HepG2 (cell line): ENCODE data around the gene PCNA. TPM values are rescaled to one million over a fixed set of nuclear protein-coding genes. Genes with fewer than 3 reads are reported as not detected.

ENCODE experiments used
- ATAC-seq: fragments of 200-7000 bp; cut with Tn5 transposase; 3 replicates; pipeline ENCODE4 v1.9.1; 2020; ENCODE audit warnings: mild to moderate bottlenecking, moderate library complexity
- BruUV-seq: library from RNA; stranded (reverse); fragments of 400-500 nt; replicated peaks from 2 replicates; lab custom pipeline; 2021; lab: Mats Ljungman, UMichigan
- CTCF ChIA-PET: fragments of 300-600 bp; formaldehyde crosslinking; extraction: SDS; loops from one replicate; lab custom pipeline; 2021; ENCODE audit warnings: low total read pairs, inconsistent platforms, low intra/inter-chr PET ratio; lab: Yijun Ruan, JAX
- POLR2A ChIA-PET: fragments of 350-600 bp; sonication (Branson Sonifier 250); formaldehyde crosslinking; loops from one replicate; lab custom pipeline; 2020; ENCODE audit warnings: antibody characterized with exemption, inconsistent platforms; lab: Yijun Ruan, JAX
- DNase-seq: peaks from one replicate; pipeline ENCODE4 v3.0.0-alpha.2; 2015; ENCODE audit warnings: low spot score
- FAIRE-seq: peaks from 3 replicates; lab custom pipeline; 2011; peaks lifted over from hg19 to GRCh38; lab: Jason Lieb, UNC
- H2AFZ ChIP-seq: one replicate; pipeline ENCODE4 v1.6.1; 2011; ENCODE audit warnings: low read length, inconsistent platforms
- H3K27ac ChIP-seq: fragments of 300-600 bp; 3 replicates; pipeline ENCODE4 v1.8.0; 2011; ENCODE audit warnings: mixed run types, mild to moderate bottlenecking, mixed read lengths, low read length, inconsistent platforms; ENCODE audit not compliant: insufficient read depth; ENCODE audit errors: extremely low read length
- H3K27me3 ChIP-seq, 2 experiments: fragments of 200-600 bp in 1 of 2; 2 replicates in 1 of 2; 3 replicates in 1 of 2; pipeline versions ENCODE4 v1.6.0 to v1.8.0; 2011; ENCODE audit warnings: low read length in 2 of 2, mild to moderate bottlenecking in 2 of 2, moderate library complexity in 2 of 2, inconsistent platforms in 1 of 2; ENCODE audit not compliant: insufficient read depth in 2 of 2, control insufficient read depth in 1 of 2
- H3K36me3 ChIP-seq, 2 experiments: fragments of 200-600 bp in 1 of 2; replicated peaks in 1 of 2; 2 replicates in 1 of 2; 3 replicates in 1 of 2; pipeline versions ENCODE4 v1.5.1 to v1.8.0; 2011; ENCODE audit warnings: low read length in 2 of 2, inconsistent platforms in 1 of 2; ENCODE audit not compliant: insufficient read depth in 2 of 2, control insufficient read depth in 1 of 2
- H3K4me1 ChIP-seq: 2 replicates; pipeline ENCODE4 v1.5.1; 2012; ENCODE audit warnings: low read length, inconsistent platforms; ENCODE audit not compliant: insufficient read depth
- H3K4me2 ChIP-seq: 2 replicates; pipeline ENCODE4 v1.6.0; 2011; ENCODE audit warnings: low read depth, low read length, inconsistent platforms
- H3K4me3 ChIP-seq, 3 experiments: fragments of 200-600 bp in 1 of 3; sonication (generic), shearing (Covaris generic) in 1 of 3; replicated peaks in 1 of 3; 2 replicates each; pipeline ENCODE4 v1.5.1; 2011 to 2016; ENCODE audit warnings: low read length in 3 of 3, inconsistent platforms in 2 of 3, low read depth in 2 of 3, mild to moderate bottlenecking in 2 of 3, control low read depth in 1 of 3, mixed read lengths in 1 of 3; ENCODE audit not compliant: insufficient read depth in 1 of 3
- H3K79me2 ChIP-seq: one replicate; pipeline ENCODE4 v1.6.1; 2011; ENCODE audit warnings: low read length, inconsistent platforms; ENCODE audit not compliant: insufficient read depth
- H3K9ac ChIP-seq: 2 replicates; pipeline ENCODE4 v1.6.0; 2011; ENCODE audit warnings: mild to moderate bottlenecking, low read depth, low read length, inconsistent platforms; ENCODE audit not compliant: insufficient read depth
- H3K9me3 ChIP-seq: 2 replicates; pipeline ENCODE4 v1.5.1; 2012; ENCODE audit warnings: mild to moderate bottlenecking, low read length
- H4K20me1 ChIP-seq: 2 replicates; pipeline ENCODE4 v1.6.0; 2011; ENCODE audit warnings: inconsistent platforms, mild to moderate bottlenecking, low read length, moderate library complexity; ENCODE audit not compliant: insufficient read depth
- BRD4 ChIP-seq: sonication (generic); formaldehyde crosslinking; IDR thresholded peaks from 2 replicates; pipeline ENCODE4 v1.4.0; 2020; ENCODE audit warnings: missing genetic modification reagents
- CREB1 ChIP-seq, 2 experiments: fragments of 450-650 bp in 1 of 2; IDR thresholded peaks; 2 replicates each; pipeline ENCODE4 v1.6.1; 2016 to 2017; ENCODE audit warnings: control low read depth in 1 of 2, mild to moderate bottlenecking in 1 of 2, missing compliant biosample characterization in 1 of 2, missing genetic modification characterization in 1 of 2
- HNRNPUL1 ChIP-seq: fragments of 200-400 bp; formaldehyde crosslinking; IDR thresholded peaks from 2 replicates; pipeline ENCODE4 v1.6.1; 2017; ENCODE audit warnings: low read depth, mild to moderate bottlenecking, low read length, moderate library complexity
- MAFF ChIP-seq: IDR thresholded peaks from 2 replicates; pipeline ENCODE4 v1.6.1; 2011; ENCODE audit warnings: low read depth, low read length, improper control_type of control experiment
- NFE2L2 ChIP-seq: fragments of 150-350 bp; IDR thresholded peaks from 2 replicates; pipeline ENCODE4 v1.6.1; 2014; ENCODE audit warnings: low read length
- SOX13 ChIP-seq, 3 experiments: fragments of 450-650 bp in 1 of 3; sonication (generic) in 1 of 3; formaldehyde crosslinking in 1 of 3; IDR thresholded peaks in 2 of 3; conservative IDR thresholded peaks in 1 of 3; 2 replicates each; pipeline versions ENCODE4 v1.5.0 to v1.6.1; 2016 to 2020; ENCODE audit warnings: antibody characterized with exemption in 1 of 3, mild to moderate bottlenecking in 1 of 3, missing compliant biosample characterization in 1 of 3, missing genetic modification reagents in 1 of 3, moderate library complexity in 1 of 3
- THAP9 ChIP-seq: sonication (generic); formaldehyde crosslinking; IDR thresholded peaks from 2 replicates; pipeline ENCODE4; 2020; ENCODE audit warnings: missing genetic modification reagents, mild to moderate bottlenecking, borderline replicate concordance
- ZNF264 ChIP-seq: sonication (generic); formaldehyde crosslinking; IDR thresholded peaks from 2 replicates; pipeline ENCODE4 v1.4.0; 2020; ENCODE audit warnings: missing genetic modification reagents
- ZNF451 ChIP-seq: sonication (generic); formaldehyde crosslinking; IDR thresholded peaks from 2 replicates; pipeline ENCODE4 v1.5.0; 2020; ENCODE audit warnings: mild to moderate bottlenecking, missing genetic modification reagents
- ZNF546 ChIP-seq: sonication (generic); formaldehyde crosslinking; conservative IDR thresholded peaks from 2 replicates; pipeline ENCODE4 v1.8.1; 2023; ENCODE audit warnings: mild to moderate bottlenecking, missing genetic modification reagents
- ZNF775 ChIP-seq: sonication (generic); formaldehyde crosslinking; IDR thresholded peaks from 2 replicates; pipeline ENCODE4 v1.4.0; 2020; ENCODE audit warnings: missing genetic modification reagents, mild to moderate bottlenecking, moderate library complexity, borderline replicate concordance
- WGBS: methylation state at CpG from one replicate; pipeline ENCODE4 v1.1.6; 2017; ENCODE audit warnings: low lambda C conversion rate; 5-methylcytosine and 5-hydroxymethylcytosine counted together
- in situ Hi-C: cut with HindIII; loops from 2 replicates; pipeline ENCODE4 v1.10.0; 2017; ENCODE audit warnings: low pct_unique_long_range_greater_than_20kb; ENCODE audit not compliant: extremely low pct_ligation_motif_present
- intact Hi-C: fragments of 100-400 bp; cut with micrococcal nuclease; formaldehyde crosslinking; loops from one replicate; pipeline ENCODE4 v1.10.0; 2022; ENCODE audit not compliant: unreplicated experiment
- polyA plus RNA-seq, 8 experiments: library from polyadenylated mRNA; depleted of rRNA in 3 of 8; stranded (reverse) in 7 of 8; unstranded in 1 of 8; fragments of >200 nt; fragmentation: Illumina TruSeq in 4 of 8; extraction: Trizol in 4 of 8; gene quantifications; 2 replicates each; pipeline versions ENCODE4 v1.2.1 to v1.2.3, GENCODE V29; 2011 to 2016; ENCODE audit warnings: low read depth in 4 of 8, missing spikeins in 1 of 8, mixed read lengths in 1 of 8; ENCODE audit not compliant: insufficient read depth in 1 of 8
- total RNA-seq, 5 experiments: library from RNA; depleted of rRNA; stranded (reverse); fragments of >200 nt; fragmentation: Illumina TruSeq; extraction: Trizol; gene quantifications; 2 replicates each; pipeline ENCODE4 v1.2.3, GENCODE V29; 2016; ENCODE audit warnings: low read depth in 1 of 5
- TF ChIP-seq, protein P1 (sequence below): sonication (generic); formaldehyde crosslinking; IDR thresholded peaks from 2 replicates; pipeline ENCODE4 v1.4.0; 2020; ENCODE audit warnings: missing genetic modification reagents
- TF ChIP-seq, protein P2 (sequence below): sonication (generic); formaldehyde crosslinking; IDR thresholded peaks from 2 replicates; pipeline ENCODE4 v1.4.0; 2020; ENCODE audit warnings: missing genetic modification reagents, low read depth, mild to moderate bottlenecking, borderline replicate concordance
- TF ChIP-seq, protein P3 (sequence below): IDR thresholded peaks from 2 replicates; pipeline ENCODE4 v1.6.1; 2016; ENCODE audit warnings: missing compliant biosample characterization, missing genetic modification reagents, borderline replicate concordance

PCNA gene
- total and polyA plus RNA-seq, 2 of the 13 experiments (the other 11 are each of a cell fraction or from before 2014, with no cell fraction given): 229 to 655 TPM

DNA sequence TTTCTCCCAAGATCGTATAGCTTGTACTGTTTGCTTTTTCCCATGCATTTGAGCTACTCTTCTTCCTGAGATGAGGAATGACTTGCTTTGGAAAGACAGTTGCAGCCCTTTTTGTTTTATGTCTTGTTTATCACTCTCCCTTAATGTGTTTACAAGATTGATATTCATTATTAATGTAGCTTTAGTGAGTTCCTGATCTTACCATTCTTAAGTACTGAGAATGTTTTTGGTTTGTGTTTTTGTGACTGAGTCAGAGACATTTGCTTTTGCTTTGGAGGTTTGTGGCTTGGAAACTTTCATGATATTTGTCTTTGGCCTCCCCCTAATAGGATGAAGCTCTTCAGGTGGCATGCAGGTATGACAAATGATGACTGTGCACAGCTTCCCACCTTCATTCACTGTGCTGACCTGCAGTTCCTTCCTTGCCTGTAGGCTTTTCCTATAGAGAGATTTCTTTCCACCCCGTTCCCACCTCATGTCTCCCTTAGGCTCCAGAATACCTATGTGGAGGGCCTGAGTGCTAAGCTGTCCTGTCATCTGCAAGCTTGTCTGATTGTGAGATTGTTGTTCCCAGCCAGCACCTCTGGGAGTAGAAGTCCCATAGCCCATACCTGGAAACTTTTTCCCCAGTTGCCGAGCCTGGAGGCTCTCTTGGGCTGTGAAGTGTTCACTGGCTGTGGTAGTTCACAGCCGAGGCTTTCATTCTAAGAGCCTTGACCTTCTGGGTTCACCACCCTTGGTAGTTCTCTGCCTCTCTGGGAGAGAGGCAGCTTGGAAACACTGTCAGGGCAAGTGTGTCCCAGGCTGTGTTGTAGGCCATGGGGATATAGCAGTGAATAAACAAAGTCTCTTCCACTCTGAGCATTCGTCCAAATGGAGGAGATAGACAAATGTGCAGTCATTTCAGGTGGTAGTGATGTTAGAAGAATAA lies 34.1 kb upstream of the PCNA start:
- ChIA-PET POLR2A (interaction anchor here (0.7 to 12.0 kb wide), 14 partner anchors 11 to 469 kb away, joined by 3 to 176 read pairs (median 5); partner anchors contain the start of genes CDS2 and PCNA), CTCF (no interaction called here)
- no peaks in the 10 kb centered on the region for H4K20me1 ChIP-seq
- BruUV-seq: no TSS peak
- in situ Hi-C loops: no loop called here
- no peaks in the 10 kb centered on the region for H3K9me3 ChIP-seq
- ATAC-seq: peak; percentile 3; the same call in 1 of the 3 replicates
- WGBS: 63% methylated on average over 5 of the region's 5 CpGs
- H2AFZ ChIP-seq: no peak overlapping the region
- H3K4me3 ChIP-seq: no peak overlapping the region; a peak in 1 of 6 replicates
- peak overlapping the region; percentile 70 for H3K9ac ChIP-seq
- H3K27me3 ChIP-seq: no peaks in the 10 kb centered on the region
- H3K4me2 ChIP-seq: peak overlapping the region; percentile 81
- peaks cover 84% of the 10 kb centered on the region for H3K79me2 ChIP-seq
- no peaks in the 10 kb centered on the region for H3K36me3 ChIP-seq
- peaks cover 90% of the 10 kb centered on the region for H3K4me1 ChIP-seq
- H3K27ac ChIP-seq: peak overlapping the region; percentile 94
- FAIRE-seq: no peak
- peak; percentile 57 for DNase-seq
- intact Hi-C loops: loop anchor here (1.0 to 2.0 kb wide), 2 partner anchors 28 to 39 kb away; no protein-coding TSS in a partner anchor
- no peak for TF ChIP-seq BRD4 (CRISPR knock-in tag)
- no peak for TF ChIP-seq THAP9
- no peak for TF ChIP-seq ZNF451 (CRISPR knock-in tag)
- no peak for TF ChIP-seq ZNF264 (CRISPR knock-in tag)
- TF ChIP-seq CREB1 (IDR thresholded peaks at IDR 0.05): 0 out of 2 replicates have a peak, but pooled peaks have one; percentile 21
- TF ChIP-seq CREB1 (CRISPR knock-in tag; IDR thresholded peaks at IDR 0.05): no peak
- TF ChIP-seq SOX13 (IDR thresholded peaks at IDR 0.05): no peak
- TF ChIP-seq SOX13 (CRISPR knock-in tag; conservative IDR thresholded peaks at IDR 0.05 in 1 of 2, IDR thresholded peaks at IDR 0.05 in 1 of 2): no peak
- no peak for TF ChIP-seq ZNF775 (CRISPR knock-in tag)
- TF ChIP-seq, protein P1, sequence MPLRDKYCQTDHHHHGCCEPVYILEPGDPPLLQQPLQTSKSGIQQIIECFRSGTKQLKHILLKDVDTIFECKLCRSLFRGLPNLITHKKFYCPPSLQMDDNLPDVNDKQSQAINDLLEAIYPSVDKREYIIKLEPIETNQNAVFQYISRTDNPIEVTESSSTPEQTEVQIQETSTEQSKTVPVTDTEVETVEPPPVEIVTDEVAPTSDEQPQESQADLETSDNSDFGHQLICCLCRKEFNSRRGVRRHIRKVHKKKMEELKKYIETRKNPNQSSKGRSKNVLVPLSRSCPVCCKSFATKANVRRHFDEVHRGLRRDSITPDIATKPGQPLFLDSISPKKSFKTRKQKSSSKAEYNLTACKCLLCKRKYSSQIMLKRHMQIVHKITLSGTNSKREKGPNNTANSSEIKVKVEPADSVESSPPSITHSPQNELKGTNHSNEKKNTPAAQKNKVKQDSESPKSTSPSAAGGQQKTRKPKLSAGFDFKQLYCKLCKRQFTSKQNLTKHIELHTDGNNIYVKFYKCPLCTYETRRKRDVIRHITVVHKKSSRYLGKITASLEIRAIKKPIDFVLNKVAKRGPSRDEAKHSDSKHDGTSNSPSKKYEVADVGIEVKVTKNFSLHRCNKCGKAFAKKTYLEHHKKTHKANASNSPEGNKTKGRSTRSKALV (CRISPR knock-in tag): 0 out of 2 replicates have a peak, but pooled peaks have one; percentile 3
- TF ChIP-seq, protein P2, sequence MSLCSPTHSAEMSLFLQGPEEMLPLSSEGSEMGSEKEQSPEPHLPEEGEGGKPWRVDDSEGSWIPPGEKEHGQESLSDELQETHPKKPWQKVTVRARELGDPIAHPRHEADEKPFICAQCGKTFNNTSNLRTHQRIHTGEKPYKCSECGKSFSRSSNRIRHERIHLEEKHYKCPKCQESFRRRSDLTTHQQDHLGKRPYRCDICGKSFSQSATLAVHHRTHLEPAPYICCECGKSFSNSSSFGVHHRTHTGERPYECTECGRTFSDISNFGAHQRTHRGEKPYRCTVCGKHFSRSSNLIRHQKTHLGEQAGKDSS (CRISPR knock-in tag): peak; percentile 66; the same call in 1 of the 2 replicates
- TF ChIP-seq, protein P3, sequence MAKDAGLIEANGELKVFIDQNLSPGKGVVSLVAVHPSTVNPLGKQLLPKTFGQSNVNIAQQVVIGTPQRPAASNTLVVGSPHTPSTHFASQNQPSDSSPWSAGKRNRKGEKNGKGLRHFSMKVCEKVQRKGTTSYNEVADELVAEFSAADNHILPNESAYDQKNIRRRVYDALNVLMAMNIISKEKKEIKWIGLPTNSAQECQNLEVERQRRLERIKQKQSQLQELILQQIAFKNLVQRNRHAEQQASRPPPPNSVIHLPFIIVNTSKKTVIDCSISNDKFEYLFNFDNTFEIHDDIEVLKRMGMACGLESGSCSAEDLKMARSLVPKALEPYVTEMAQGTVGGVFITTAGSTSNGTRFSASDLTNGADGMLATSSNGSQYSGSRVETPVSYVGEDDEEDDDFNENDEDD (CRISPR knock-in tag): no peak
- no peak for TF ChIP-seq ZNF546 (CRISPR knock-in tag)
- no peak for TF ChIP-seq HNRNPUL1
- peak; percentile 30; the same call in 1 of the 2 replicates for TF ChIP-seq NFE2L2
- TF ChIP-seq MAFF: peak; percentile 65
